HG03520 (cell line): ENCODE measurements around the gene BTBD19.
"Not testable (repeated sequence)": the region's sequence is repeated elsewhere in the genome, so short reads cannot be mapped to it uniquely, and the experiment has no call there.

Experiments used
- ATAC-seq: cut with Tn5 transposase; IDR thresholded peaks from one replicate; pipeline ENCODE4 v1.9.1; 2021; ENCODE audit warnings: mild to moderate bottlenecking, moderate library complexity; ENCODE audit not compliant: unreplicated experiment

The BTBD19 gene

GRCh38 chr1:44827197-44828002 is 19.1 kb downstream of the BTBD19 start:
- ATAC-seq: no peak

GRCh38 chr1:44828003-44828651 is 19.8 kb downstream of the BTBD19 start:
- no peak for ATAC-seq

- ATAC-seq: no peak
Measured at GRCh38 chr1:44828841-44829440, 20.6 kb downstream of the BTBD19 start.

GRCh38 chr1:44829506-44830384 is 21.4 kb downstream of the BTBD19 start:
- ATAC-seq: no peak

GRCh38 chr1:44830900-44831304 is 22.6 kb downstream of the BTBD19 start:
- ATAC-seq: no peak

GRCh38 chr1:44831516-44831915 is 23.2 kb downstream of the BTBD19 start:
- no peak for ATAC-seq

- no peak for ATAC-seq
Measured at GRCh38 chr1:44832056-44832705, 23.9 kb downstream of the BTBD19 start.

GRCh38 chr1:44834328-44834727 is 26.0 kb downstream of the BTBD19 start:
- no peak for ATAC-seq

GRCh38 chr1:44835738-44836675 is 27.7 kb downstream of the BTBD19 start:
- no peak for ATAC-seq

- ATAC-seq: not testable (repeated sequence)
Measured at GRCh38 chr1:44838294-44838693, 30.0 kb downstream of the BTBD19 start.

GRCh38 chr1:44839576-44839975 is 31.3 kb downstream of the BTBD19 start:
- ATAC-seq: no peak

- ATAC-seq: no peak
Measured at GRCh38 chr1:44842486-44842861, 34.2 kb downstream of the BTBD19 start.

- no peak for ATAC-seq
Measured at GRCh38 chr1:44842862-44843655, 34.7 kb downstream of the BTBD19 start, which contains the start of gene PTCH2. PTCH2 (minus strand) TSS chr1:44843253; CDS start chr1:44842932, 321 bp downstream.

- no peak for ATAC-seq
Measured at GRCh38 chr1:44846985-44847384, 38.7 kb downstream of the BTBD19 start.

- no peak for ATAC-seq
Measured at GRCh38 chr1:44847845-44848244, 39.5 kb downstream of the BTBD19 start.

GRCh38 chr1:44848456-44849181 is 40.3 kb downstream of the BTBD19 start:
- no peak for ATAC-seq

GRCh38 chr1:44849575-44850132 is 41.3 kb downstream of the BTBD19 start:
- ATAC-seq: no peak

GRCh38 chr1:44851308-44851707 is 43.0 kb downstream of the BTBD19 start:
- ATAC-seq: no peak
